Bone marrow (tissue), 2 donors: ENCODE measurements around the gene CBFB.
"Not testable (repeated sequence)": the region's sequence is repeated elsewhere in the genome, so short reads cannot be mapped to it uniquely, and the experiment has no call there.

ENCODE experiments used
- DNase-seq, 2 donors: peaks; one replicate each; lab custom pipeline; 2025; lab: John Stamatoyannopoulos, UW

The CBFB gene

DNA sequence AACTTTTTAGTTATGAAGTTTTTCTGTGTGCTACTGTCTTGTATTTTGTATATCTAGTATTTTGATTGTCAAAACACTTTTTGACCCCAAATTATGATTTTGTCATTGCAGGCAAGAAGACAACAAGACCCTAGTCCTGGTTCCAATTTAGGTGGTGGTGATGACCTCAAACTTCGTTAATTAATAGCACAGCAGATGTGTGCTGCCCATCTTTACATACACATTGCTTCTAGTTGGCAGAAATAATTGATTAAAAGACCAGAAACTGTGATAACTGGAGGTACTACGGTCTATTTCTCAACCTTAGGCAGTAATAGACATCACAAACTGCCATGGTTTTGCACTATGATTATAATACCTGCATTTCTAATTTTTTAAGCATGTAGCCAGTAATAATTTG lies 69.7 kb downstream of the CBFB start:
- DNase-seq = no peak

DNA sequence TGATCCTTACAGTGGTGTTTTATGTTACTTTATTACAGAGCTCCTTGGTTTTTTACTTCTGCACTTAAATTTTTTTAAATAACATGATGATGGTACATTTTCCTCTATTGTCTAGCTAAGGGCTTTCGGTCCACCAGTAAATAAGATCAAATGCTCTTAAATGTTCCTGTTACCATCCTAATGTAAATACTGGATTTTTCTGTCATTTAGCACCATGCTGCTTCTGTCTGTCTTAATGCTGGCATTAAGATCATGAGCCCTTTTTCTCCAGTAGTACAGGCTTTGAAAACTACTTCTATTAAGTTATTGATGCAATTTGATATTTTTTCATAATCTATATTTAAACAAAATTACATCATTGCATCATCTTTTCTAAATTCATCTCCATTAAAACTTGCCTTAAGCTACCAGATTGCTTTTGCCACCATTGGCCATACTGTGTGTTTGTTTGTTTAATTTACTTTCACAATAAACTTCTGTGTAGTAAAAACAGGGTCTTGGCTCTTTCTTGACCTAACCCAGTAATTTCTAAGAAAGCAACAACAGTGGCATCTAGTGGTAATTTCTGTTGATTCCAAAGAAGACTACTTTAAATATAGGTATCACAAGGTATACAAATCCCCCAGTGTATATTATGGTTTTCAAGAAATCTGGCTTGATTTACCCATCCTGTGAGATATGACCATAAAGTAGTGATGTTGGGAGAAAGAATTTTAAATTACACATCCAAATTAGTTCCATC lies 71.8 kb downstream of the CBFB start:
- DNase-seq = no peak

DNA sequence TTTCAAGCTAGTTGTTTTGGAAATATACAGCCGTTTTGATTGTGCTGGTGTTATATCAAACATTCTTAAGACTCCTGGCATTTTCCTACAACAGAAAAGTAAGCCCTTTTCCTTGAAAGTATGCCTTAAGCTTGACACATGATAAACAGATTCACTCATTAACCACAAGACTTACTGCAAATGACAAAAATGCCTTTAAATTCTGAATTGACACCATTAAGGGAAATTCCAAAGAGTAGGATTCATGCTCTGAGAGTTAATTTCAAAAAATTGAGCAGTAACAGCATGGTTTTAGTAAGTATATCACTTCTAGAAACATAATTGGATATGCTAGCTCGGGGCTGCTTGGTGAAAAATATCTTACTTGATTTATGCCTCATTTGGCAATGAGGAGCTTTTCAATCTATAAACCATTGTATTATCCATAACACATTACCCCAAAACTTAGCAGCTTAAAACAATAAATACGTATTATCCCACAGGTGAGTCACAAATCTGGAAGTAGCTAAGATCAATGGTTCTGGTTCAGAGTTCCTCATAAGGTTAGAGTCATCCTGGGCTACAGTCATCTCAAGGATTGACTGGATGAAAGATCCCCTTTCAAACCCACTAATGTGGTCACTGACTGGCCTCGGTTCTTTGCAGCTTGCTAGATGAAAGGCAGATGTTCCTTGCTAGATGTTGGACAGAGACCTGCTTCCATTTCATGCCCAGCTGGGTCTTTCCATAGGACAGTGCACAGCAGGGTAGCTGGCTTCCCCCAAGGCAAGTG lies 72.5 kb downstream of the CBFB start:
- DNase-seq = no peak

DNA sequence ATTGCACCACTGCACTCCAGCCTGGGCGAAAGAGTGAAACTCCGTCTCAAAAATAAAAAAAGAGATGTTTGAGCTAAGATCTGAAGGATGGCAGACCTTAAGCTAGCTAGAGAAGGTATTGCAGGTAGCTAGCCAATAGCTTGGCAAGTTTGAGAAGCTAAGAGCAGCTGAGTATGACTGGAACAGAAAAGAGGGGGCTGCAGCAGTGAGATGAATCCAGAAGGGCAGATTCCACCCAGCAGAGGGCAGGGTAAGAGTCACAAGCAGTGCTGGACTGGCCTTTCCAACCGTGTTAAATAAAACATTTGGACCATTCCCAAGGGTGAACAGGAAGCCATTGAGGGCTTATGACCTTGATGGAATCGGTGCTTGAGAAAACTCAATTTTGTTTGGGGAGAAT lies 75.1 kb downstream of the CBFB start:
- no peak for DNase-seq

DNA sequence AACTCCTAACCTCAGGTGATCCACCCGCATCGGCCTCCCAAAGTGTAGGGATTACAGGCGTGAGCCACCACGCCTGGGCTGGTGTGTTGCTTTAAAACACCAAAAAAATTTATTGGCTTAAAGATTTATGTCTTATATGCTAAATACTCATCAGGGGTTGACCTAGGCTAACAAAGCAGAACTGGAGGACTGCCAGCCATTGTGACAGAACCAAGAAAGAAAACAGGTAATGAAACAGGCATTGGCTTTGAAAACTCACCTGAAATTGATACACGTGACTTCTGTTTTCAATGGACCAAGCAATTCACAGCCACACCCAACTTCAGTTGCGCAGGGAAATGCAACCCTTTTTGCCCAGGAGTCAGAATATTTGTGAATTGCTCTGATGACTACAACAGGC lies 75.9 kb downstream of the CBFB start:
- no peak for DNase-seq

DNA sequence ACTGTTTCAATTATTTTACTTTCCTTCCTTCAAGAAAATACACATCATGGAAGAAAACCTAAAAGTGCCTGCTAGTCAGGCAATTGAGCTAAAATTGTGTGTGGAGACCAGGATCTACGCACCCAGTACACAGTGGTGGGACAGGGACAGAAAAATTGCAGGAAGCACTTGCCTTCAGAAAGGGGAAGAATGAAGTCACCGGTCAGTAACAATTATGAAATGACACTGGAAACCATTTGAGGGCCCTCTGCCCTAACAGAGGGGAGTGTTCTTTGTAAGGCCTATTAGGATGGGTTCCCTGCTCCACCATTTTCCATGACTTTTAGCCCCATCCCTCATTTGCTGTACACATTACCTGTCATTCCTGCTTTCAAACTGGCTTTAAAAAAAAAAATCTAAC lies 76.3 kb downstream of the CBFB start:
- DNase-seq = no peak

DNA sequence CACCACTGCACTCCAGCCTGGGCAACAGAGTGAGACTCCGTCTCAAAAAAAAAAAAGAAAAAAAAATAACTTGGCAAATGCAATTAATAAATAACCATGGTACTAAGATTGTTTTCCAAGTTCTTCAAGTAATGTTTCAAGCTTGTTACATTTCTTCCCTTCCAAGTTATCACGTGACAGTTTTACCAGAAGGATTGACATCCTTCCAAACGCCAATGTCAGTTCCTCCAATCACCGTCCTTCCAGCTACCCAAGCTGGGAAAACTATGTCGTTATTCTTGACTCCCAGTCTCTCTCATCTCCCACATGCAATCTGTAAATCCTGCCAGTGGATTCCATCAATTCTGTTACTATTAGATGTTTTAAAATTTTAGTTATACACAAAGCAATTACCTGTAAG lies 76.9 kb downstream of the CBFB start:
- DNase-seq = no peak

DNA sequence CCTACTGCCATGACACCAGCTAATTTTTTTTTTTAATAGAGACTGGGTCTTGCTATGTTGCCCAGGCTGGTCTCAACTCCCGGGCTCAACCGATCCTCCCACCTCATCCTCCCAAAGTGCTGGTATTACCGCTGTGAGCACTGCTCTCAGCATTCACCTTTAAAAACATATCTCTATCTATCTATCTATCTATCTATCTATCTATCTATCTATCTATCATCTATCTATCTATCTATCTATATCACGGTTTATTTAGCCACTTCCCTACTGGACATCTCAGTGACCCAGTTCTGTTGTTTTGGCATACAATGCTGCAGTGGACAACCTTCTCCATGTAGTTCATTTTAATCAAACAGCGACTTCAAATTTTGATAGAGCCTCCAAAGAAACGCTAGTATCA lies 79.5 kb downstream of the CBFB start:
- no peak for DNase-seq

DNA sequence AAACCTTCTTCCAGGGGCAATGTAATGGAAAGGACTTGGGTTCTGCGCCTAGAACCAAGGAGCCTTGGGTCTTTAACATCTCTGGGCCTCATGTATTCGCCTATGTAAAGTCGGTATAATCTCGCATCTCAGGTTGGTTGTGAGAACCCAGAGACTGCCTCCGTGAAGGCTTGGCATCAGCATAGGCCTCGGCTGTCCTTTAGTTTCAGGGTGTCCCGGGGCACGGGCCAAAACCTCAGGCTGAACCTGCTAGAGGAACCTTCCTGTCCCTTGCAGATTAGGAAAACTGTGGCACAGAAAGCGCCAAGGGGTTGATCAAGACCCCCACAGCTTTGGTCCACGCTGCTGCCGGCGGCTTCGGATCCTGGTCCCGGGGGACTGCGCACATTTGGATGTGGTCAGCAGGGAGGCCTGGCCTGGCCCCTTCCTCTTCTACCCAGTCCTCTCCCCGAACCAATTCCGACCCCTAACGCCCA lies 80.0 kb downstream of the CBFB start:
- DNase-seq = no peak

DNA sequence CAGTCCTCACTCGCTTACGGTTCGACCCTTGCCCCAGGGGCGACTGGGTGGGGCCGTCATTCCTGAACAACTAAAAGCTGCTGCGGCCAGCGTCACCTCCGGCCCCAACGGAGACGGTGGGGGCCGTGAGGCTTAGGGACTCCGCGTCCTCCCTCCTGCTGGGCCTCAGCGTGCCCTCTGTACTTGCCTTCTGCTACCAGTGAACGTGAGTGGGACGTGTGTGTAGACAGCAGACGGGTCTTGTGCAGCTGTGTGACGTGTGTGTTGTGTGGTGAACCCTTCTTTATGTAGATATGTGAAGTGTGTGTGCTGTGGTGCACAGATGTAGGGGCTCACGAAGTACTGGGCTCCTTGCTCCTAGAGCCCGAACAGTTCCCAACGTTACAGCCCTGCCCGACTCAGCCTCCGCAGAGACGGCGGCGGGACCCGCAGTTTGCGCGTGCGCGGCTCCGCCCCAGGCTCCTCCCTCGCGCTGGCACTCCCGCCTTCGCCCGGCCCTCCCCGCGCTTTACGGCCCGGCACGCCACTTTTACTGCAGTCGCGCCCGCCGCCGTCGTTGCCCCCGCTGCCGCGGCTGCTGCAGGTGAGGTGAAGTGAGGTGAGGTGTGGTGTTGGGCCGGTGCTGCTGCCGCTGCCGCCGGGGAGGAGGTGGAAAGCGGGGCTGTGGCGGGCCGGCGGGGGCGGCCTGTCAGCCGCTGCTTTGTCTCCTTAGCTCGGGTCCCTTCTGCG lies 80.6 kb downstream of the CBFB start, which contains the start of gene PHAF1:
Gene PHAF1, plus strand, starts transcription at position 535 of the 729 bp plus-strand sequence. CDS start 235 bp downstream, outside the sequence.
- DNase-seq = peak; percentile 74 to 78

DNA sequence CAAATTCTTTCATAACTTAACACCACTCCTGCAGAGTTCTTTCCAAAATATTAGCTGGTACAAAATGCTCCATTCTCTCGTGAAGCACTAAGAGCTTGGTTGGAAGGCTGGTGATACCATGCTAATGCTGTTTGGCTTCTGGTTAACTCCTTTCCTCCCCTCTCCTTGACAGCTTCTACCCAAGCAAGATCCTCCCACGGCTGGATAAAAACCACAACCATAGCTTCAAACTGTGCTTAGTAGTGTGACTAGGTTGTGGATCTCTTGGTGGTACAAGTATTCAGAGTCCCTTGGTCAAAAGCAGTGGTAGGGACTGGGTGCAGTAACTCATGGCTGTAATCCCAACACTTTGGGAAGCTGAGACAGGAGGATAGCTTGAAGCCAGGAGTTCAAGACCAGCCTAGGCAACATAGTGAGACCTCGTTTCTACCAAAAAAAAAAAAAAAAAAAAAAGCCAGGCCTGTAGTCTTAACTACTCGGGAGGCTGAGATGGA lies 83.0 kb downstream of the CBFB start:
- no peak for DNase-seq

DNA sequence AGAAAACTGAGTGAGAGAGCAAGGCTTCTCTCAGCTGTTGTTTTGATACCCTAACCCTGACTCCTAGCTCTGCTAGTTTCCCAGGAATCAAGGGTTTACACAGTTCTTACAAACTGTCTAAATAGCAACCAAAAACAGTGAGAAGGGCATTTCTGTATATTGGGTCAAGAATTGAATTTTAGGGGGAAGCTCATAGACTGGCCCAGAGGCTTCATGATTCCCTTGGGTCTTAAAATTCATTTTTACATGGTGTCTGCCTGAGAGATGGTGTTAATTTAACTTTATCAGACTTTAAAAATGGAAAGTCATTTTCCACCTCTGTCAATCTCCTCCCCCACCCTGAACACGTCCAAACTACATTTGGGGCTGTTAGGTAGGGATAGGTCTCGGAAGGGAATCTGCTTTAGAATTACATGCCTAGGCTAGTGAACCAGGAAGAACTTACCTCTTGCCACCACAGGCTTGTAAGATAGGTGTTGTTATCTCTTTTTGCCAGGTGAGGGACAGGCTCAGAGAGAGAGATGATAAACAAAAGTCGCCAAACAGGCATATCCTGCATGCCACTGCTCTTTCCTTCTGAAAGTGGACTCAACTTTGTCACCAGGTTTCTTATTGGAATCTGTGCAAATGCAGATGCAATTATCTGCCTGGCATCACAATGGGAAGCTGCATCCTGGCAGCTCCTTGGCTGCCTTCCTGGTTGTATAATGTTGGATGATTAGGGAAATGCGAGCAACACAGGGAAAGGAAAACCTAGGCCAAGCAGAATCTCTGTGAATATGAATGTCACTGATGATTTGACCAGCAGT lies 83.8 kb downstream of the CBFB start:
- no peak for DNase-seq

DNA sequence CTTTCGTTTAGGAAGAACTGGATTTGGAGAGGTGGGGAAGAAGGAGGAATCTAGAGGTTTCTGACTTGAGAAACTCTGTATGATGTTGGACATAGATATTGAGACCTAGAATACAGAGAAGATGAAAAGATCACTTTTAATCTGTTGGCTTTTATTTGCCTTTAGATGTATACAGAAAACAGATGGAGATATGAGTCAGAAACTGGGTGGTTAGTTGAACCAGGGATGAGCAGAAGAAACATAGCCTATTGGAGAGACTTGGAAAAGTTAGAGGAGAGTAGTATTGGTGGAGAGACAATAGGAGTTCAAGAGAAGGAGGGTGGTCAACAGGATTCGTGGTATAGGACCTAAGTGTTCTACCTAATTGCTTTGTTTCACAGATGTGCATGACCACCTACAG lies 85.8 kb downstream of the CBFB start:
- no peak for DNase-seq

DNA sequence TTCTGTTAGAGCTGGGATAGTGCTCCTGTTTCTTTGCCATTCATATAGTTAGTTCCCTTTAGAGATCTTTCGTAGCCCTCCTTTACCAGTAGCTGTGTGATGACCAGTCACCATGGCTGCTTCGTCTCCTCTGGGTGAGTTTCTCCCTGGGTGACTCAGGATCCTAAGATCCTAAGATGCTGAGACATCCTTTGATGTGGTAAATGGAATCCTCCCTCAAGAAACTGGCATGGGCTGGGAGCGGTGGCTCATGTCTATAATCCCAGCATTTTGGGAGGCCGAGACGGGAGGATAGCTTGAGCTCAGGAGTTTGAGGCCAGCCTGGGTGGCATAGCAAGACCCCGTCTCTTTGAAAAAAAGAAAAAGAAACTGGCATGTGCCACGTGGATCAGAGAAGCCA lies 86.7 kb downstream of the CBFB start:
- no peak for DNase-seq

DNA sequence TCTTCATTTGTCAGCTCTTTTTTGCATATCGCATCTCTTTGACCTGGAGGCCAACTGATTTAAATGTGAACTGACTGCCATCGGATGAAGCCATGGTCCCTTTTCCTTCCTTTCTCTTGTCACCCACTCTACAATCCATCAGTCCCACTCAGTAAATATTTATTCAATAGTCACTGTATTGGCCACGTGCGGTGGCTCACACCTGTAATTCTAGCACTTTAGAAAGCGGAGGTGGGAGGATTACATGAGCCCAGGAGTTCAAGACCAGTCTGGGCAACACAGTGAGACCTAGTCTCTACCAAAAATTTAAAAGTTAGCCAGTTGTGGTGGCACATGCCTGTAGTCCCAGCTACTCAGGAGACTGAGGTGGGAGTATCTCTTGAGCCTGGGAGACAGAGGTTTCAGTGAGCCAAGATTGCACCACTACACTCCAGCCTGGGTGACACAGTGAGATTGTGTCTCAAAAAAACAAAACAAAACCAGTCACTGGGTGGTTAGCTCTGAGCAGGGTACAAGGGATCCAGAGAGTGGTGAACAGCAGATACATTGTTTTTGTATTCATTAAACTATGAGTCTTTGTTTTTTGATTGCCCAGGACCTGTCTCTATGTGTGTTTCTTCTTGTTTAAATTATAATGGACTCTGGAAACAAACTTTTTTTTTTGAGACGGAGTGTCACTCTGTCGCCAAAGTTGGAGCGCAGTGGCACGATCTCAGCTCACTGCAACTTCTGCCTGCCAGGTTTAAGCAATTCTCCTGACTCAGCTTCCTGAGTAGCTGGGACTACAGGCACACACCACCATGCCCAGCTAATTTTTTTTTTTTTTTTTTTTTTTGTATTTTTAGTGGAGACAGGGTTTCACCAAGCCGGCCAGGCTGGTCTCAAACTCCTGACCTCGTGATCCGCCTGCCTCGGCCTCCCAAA lies 87.7 kb downstream of the CBFB start:
- DNase-seq = peak in 1 of 2 donors; percentile 34

DNA sequence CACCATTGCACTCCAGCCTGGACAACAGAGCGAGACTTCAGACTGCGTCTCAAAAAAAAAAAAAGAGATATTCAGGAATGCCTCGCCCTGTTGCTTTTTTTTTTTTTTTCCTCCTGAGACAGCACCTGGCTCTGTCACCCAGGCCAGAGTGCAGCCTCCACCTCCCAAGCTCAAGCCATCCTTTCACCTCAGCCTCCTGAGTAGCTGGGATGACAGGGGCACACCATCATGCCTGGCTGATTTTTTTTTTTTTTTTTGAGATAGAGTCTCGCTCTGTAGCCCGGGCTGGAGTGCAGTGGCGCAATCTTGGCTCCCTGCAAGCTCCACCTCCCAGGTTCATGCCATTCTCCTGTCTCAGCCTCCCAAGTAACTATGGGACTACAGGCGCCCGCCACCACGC lies 88.8 kb downstream of the CBFB start:
- no peak for DNase-seq

DNA sequence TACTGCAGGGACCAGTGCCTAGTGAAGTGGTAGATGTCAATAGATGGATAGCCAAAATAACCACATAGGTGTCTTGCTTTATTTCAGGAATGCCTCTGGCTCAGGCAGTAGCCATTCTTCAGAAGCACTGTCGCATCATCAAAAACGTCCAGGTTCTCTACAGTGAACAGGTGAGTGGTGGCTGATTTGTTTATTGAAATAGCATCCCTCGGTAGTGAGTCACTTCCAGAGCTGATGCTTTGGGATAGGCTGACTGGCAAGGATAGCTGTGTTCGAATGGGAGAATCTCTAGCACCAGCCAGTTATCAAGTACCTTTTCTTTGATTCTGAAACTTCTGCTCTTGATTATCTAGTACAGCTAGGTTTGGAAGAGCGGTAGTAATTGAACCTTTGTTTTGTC lies 91.1 kb downstream of the CBFB start:
- DNase-seq = no peak

DNA sequence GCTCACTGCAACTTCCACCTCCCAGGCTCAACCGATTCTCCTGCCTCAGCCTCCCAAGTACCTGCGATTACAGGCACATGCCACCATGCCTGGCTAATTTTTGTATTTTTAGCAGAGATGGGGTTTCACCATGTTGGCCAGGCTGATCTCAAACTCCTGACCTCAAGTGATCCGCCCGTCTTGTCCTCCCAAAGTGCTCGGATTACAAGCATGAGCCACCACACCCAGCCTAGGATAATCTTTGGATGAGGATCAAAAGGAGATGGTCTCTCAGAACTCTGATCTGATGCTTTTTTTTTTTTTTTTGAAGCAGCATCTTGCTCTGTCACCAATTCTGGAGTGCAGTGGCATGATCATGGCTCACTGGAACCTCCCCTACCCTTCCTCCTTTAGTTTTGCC lies 93.8 kb downstream of the CBFB start:
- DNase-seq = not testable (repeated sequence)

DNA sequence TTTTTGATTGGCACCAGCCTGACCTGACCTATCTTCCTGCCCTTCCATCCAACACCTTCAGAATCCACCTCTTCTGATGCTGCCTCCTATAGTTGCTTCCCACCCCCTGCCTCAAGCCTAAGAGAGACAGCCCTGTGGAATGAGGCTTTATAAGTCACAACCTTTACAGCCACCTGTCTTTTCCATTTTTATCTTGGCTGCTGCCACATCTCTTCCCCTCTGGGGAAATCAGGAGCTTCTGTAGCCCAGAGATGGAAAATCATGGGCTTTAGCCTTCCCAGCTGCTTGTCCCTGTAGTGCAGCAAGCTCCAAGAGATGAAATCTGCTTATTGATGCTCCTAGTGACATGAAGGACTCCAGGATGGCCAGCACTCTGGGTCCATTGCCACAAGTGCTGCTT lies 99.5 kb downstream of the CBFB start:
- DNase-seq = no peak

DNA sequence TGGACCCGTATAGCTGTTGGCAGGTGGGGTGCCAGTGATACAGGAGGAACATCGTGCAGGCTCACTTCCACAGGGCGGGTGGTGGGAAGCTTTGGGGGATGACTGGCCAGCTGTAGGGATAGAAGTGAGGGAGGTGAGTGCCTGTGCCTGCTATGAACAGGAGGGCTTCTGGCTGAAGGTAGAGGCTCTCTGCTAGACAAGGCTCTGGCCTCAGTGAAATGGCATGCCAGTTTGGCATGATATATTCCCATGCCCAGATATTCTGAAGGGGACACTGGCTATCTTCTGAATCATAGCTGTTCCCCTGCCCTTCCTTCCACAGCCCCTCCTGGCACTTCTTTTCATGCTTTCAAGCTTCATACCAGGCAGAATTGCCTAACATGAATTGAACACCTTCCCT lies 99.9 kb downstream of the CBFB start:
- no peak for DNase-seq

DNA sequence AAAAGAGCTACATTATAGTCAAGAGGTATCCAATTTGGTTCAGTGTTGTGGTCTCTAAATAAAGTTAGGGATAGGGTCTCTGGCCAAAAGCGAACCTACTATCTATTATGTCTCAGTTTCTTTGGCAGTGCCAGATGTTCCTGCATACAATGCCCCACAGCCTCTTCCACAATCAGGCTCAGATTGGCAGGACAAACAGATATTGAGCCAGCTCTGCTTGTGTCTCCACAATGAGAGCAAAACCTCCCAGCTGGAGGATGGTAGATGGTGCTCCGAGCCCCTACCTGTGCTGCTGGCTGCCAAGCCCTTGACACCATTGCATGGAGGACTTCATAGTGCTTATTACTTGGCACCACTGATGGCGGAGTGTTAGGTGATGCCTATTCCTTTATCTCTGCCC lies 100.5 kb downstream of the CBFB start:
- DNase-seq = no peak
